CD4-positive, CD25-positive, alpha-beta regulatory T cell (primary cell): ENCODE data around the gene NFIC. TPM values are rescaled to one million over a fixed set of nuclear protein-coding genes. Genes with fewer than 3 reads are reported as not detected.

ENCODE experiments used
- ATAC-seq, 2 donors: fragments of 150-1000 bp; cut with Tn5 transposase; one replicate each; pipeline ENCODE4 v1.10.0; 2021; ENCODE audit warnings: low read depth in 2 of 2, moderate number of reproducible peaks in 2 of 2, moderate library complexity in 1 of 2
- DNase-seq, 3 donors: peaks; one replicate each; pipeline versions ENCODE4 v3.0.0 to v3.0.0-alpha.2; 2012 to 2022; ENCODE audit warnings: mixed read lengths in 1 of 3
- H3K27ac ChIP-seq: one replicate; pipeline ENCODE4 v1.7.0; 2013; ENCODE audit warnings: mild to moderate bottlenecking, low read length; ENCODE audit not compliant: insufficient read depth, poor library complexity, severe bottlenecking
- H3K27me3 ChIP-seq: one replicate; pipeline ENCODE4 v1.7.0; 2013; ENCODE audit warnings: low read length; ENCODE audit not compliant: control insufficient read depth, insufficient read depth
- H3K36me3 ChIP-seq: one replicate; pipeline ENCODE4 v1.7.0; 2013; ENCODE audit warnings: mild to moderate bottlenecking, low read length, moderate library complexity; ENCODE audit not compliant: control insufficient read depth, insufficient read depth
- H3K4me1 ChIP-seq: 2 replicates; pipeline ENCODE4 v1.7.0; 2013; ENCODE audit warnings: mild to moderate bottlenecking, low read length; ENCODE audit not compliant: insufficient read depth, control insufficient read depth, poor library complexity, severe bottlenecking
- H3K4me3 ChIP-seq: one replicate; pipeline ENCODE4 v1.7.0; 2013; ENCODE audit warnings: low read depth, mild to moderate bottlenecking, low read length, moderate library complexity
- H3K9me3 ChIP-seq, 2 experiments: 1 replicate in 1 of 2; 2 replicates in 1 of 2; pipeline ENCODE4 v1.7.0; 2013; ENCODE audit warnings: low read length in 2 of 2, mild to moderate bottlenecking in 1 of 2, moderate library complexity in 1 of 2; ENCODE audit not compliant: control insufficient read depth in 2 of 2
- H3K27ac Mint-ChIP-seq, 3 donors: one replicate each; pipeline ENCODE4 v1.8.0; 2020 to 2022; ENCODE audit warnings: mild to moderate bottlenecking in 3 of 3, mixed read lengths in 3 of 3, moderate library complexity in 2 of 3
- H3K27me3 Mint-ChIP-seq: one replicate; pipeline ENCODE4 v1.8.0; 2022; ENCODE audit warnings: mild to moderate bottlenecking, mixed read lengths
- H3K36me3 Mint-ChIP-seq: one replicate; pipeline ENCODE4 v1.8.0; 2020; ENCODE audit warnings: mixed read lengths
- H3K4me1 Mint-ChIP-seq, 4 donors: one replicate each; pipeline ENCODE4 v1.8.0; 2020 to 2022; ENCODE audit warnings: mixed read lengths in 4 of 4, mild to moderate bottlenecking in 1 of 4
- H3K4me3 Mint-ChIP-seq, 4 donors: one replicate each; pipeline ENCODE4 v1.8.0; 2020 to 2022; ENCODE audit warnings: mild to moderate bottlenecking in 4 of 4, mixed read lengths in 4 of 4, moderate library complexity in 3 of 4
- H3K9me3 Mint-ChIP-seq, 7 donors: one replicate each; pipeline ENCODE4 v1.8.0; 2020 to 2022; ENCODE audit warnings: mixed read lengths in 7 of 7, mild to moderate bottlenecking in 3 of 7, moderate library complexity in 2 of 7
- polyA plus RNA-seq, 4 donors: library from polyadenylated mRNA; unstranded; fragments of 300-500 nt; fragmentation: Illumina TruSeq; gene quantifications; one replicate each; pipeline ENCODE4 v1.2.3, GENCODE V29; 2021
- total RNA-seq: library from RNA; stranded (reverse); gene quantifications from one replicate; pipeline ENCODE4 v1.2.3, GENCODE V29; 2022

Gene NFIC
- total RNA-seq = 17.8 TPM
- 1 to 10 TPM; 3.7 to 5.8 (median 4.0) TPM for polyA plus RNA-seq

- Mint-ChIP-seq H3K36me3 (no peaks in the 10 kb centered on the region), H3K27me3 (peaks cover 45% of the 10 kb centered on the region), H3K4me3 (peak within 1 kb of the TSS; percentile 37 to 86 (median 80)), H3K27ac (peak within 1 kb of the TSS in 2 of 3 donors; percentile 43 to 78), H3K9me3 (peaks cover 0 to 1% (median 0%) of the 10 kb centered on the region in 7 donors), H3K4me1 (peaks cover 0 to 65% (median 34%) of the 10 kb centered on the region in 4 donors)
- Histone ChIP-seq H3K4me1 (peaks cover 30% of the 10 kb centered on the region), H3K9me3 (no peaks in the 10 kb centered on the region), H3K36me3 (no peaks in the 10 kb centered on the region), H3K27ac (no peak within 1 kb of the TSS), H3K4me3 (no peak within 1 kb of the TSS), H3K27me3 (no peaks in the 10 kb centered on the region)
- peak in 1 of 2 donors; percentile 8 for ATAC-seq
- no peak for DNase-seq
These were observed at the start of gene NFIC for GRCh38 chr19:3365836-3366752. NFIC (plus strand) TSS chr19:3366583; CDS start chr19:3366637, 54 bp downstream.

- H3K4me1 Mint-ChIP-seq = peaks cover 0 to 2% (median 0%) of the 10 kb centered on the region in 4 donors
- DNase-seq (no peak), ATAC-seq (no peak)
- H3K36me3 Mint-ChIP-seq = no peaks in the 10 kb centered on the region
- Histone ChIP-seq H3K27ac (no peak overlapping the region), H3K9me3 (no peaks in the 10 kb centered on the region), H3K4me3 (no peak overlapping the region), H3K4me1 (no peaks in the 10 kb centered on the region), H3K36me3 (no peaks in the 10 kb centered on the region), H3K27me3 (no peaks in the 10 kb centered on the region)
- peak overlapping the region in 1 of 3 donors; percentile 84 for H3K27ac Mint-ChIP-seq
- H3K4me3 Mint-ChIP-seq = no peak overlapping the region
- peaks cover 8% of the 10 kb centered on the region for H3K27me3 Mint-ChIP-seq
- H3K9me3 Mint-ChIP-seq = peaks cover 0 to 2% (median 0%) of the 10 kb centered on the region in 7 donors
These were observed 49.6 kb upstream of the NFIC start for GRCh38 chr19:3316659-3317207.

- ATAC-seq (no peak), DNase-seq (no peak)
- Histone ChIP-seq H3K4me3 (no peak overlapping the region), H3K9me3 (no peaks in the 10 kb centered on the region), H3K27ac (no peak overlapping the region), H3K36me3 (no peaks in the 10 kb centered on the region), H3K27me3 (no peaks in the 10 kb centered on the region), H3K4me1 (no peaks in the 10 kb centered on the region)
- Mint-ChIP-seq H3K27ac (no peak overlapping the region), H3K4me3 (no peak overlapping the region), H3K4me1 (peaks cover 0 to 2% (median 0%) of the 10 kb centered on the region in 4 donors), H3K36me3 (no peaks in the 10 kb centered on the region), H3K27me3 (peaks cover 11% of the 10 kb centered on the region), H3K9me3 (peaks cover 0 to 2% (median 0%) of the 10 kb centered on the region in 7 donors)
These were observed 46.6 kb upstream of the NFIC start for GRCh38 chr19:3319643-3320353.

- Mint-ChIP-seq H3K27ac (no peak overlapping the region), H3K4me1 (peaks cover 0 to 2% (median 0%) of the 10 kb centered on the region in 4 donors)
These were observed 46.1 kb upstream of the NFIC start for GRCh38 chr19:3320354-3320670.

GRCh38 chr19:3320853-3321252 is 45.5 kb upstream of the NFIC start:
- Histone ChIP-seq H3K27ac (no peak overlapping the region), H3K27me3 (no peaks in the 10 kb centered on the region), H3K9me3 (no peaks in the 10 kb centered on the region), H3K4me3 (no peak overlapping the region), H3K4me1 (no peaks in the 10 kb centered on the region), H3K36me3 (no peaks in the 10 kb centered on the region)
- peaks cover 0 to 2% (median 0%) of the 10 kb centered on the region in 4 donors for H3K4me1 Mint-ChIP-seq
- H3K9me3 Mint-ChIP-seq = peaks cover 0 to 2% (median 0%) of the 10 kb centered on the region in 7 donors
- peaks cover 10% of the 10 kb centered on the region for H3K27me3 Mint-ChIP-seq
- H3K27ac Mint-ChIP-seq = no peak overlapping the region
- no peak for ATAC-seq
- H3K36me3 Mint-ChIP-seq = no peaks in the 10 kb centered on the region
- no peak for DNase-seq
- no peak overlapping the region for H3K4me3 Mint-ChIP-seq

More at GRCh38 chr19:3320354-3320670, 46.1 kb upstream of the NFIC start:
- Histone ChIP-seq H3K27me3 (no peaks in the 10 kb centered on the region), H3K27ac (no peak overlapping the region), H3K36me3 (no peaks in the 10 kb centered on the region), H3K4me1 (no peaks in the 10 kb centered on the region), H3K9me3 (no peaks in the 10 kb centered on the region), H3K4me3 (no peak overlapping the region)
- H3K4me3 Mint-ChIP-seq = no peak overlapping the region
- DNase-seq (no peak), ATAC-seq (no peak)
- H3K9me3 Mint-ChIP-seq = peaks cover 0 to 2% (median 0%) of the 10 kb centered on the region in 7 donors
- no peaks in the 10 kb centered on the region for H3K36me3 Mint-ChIP-seq
- H3K27me3 Mint-ChIP-seq = peaks cover 11% of the 10 kb centered on the region

GRCh38 chr19:3321696-3322095 is 44.7 kb upstream of the NFIC start:
- ATAC-seq = no peak
- Mint-ChIP-seq H3K4me1 (peaks cover 0 to 2% (median under 1%) of the 10 kb centered on the region in 4 donors), H3K4me3 (no peak overlapping the region), H3K9me3 (no peaks in the 10 kb centered on the region), H3K27me3 (peaks cover 4% of the 10 kb centered on the region), H3K36me3 (no peaks in the 10 kb centered on the region), H3K27ac (no peak overlapping the region)
- H3K4me3 ChIP-seq = no peak overlapping the region
- no peaks in the 10 kb centered on the region for H3K27me3 ChIP-seq
- H3K4me1 ChIP-seq = no peaks in the 10 kb centered on the region
- no peaks in the 10 kb centered on the region for H3K36me3 ChIP-seq
- H3K27ac ChIP-seq = no peak overlapping the region
- H3K9me3 ChIP-seq = no peaks in the 10 kb centered on the region
- DNase-seq = no peak

GRCh38 chr19:3322199-3322978 is 44.0 kb upstream of the NFIC start:
- Mint-ChIP-seq H3K27ac (peak overlapping the region in 1 of 3 donors; percentile 20), H3K36me3 (no peaks in the 10 kb centered on the region), H3K4me1 (peaks cover 0 to 7% (median 2%) of the 10 kb centered on the region in 4 donors), H3K9me3 (no peaks in the 10 kb centered on the region), H3K27me3 (peaks cover 4% of the 10 kb centered on the region), H3K4me3 (no peak overlapping the region)
- no peak overlapping the region for H3K4me3 ChIP-seq
- no peaks in the 10 kb centered on the region for H3K9me3 ChIP-seq
- no peaks in the 10 kb centered on the region for H3K36me3 ChIP-seq
- no peak overlapping the region for H3K27ac ChIP-seq
- ATAC-seq (no peak), DNase-seq (no peak)
- H3K27me3 ChIP-seq = no peaks in the 10 kb centered on the region
- H3K4me1 ChIP-seq = no peaks in the 10 kb centered on the region
